Tibial artery (tissue), 4 donors: ENCODE measurements around the gene AKAP7.

Experiments
- DNase-seq, 2 donors: peaks; one replicate each; pipeline ENCODE4 v3.0.0-alpha.2; 2019
- H3K27ac ChIP-seq, 2 donors: fragments of 200-600 bp; sonication (generic) in 1 of 2; 1 replicate in 1 of 2; 2 replicates in 1 of 2; pipeline ENCODE4 v1.5.1; 2018 to 2019; ENCODE audit warnings: mild to moderate bottlenecking in 1 of 2
- H3K27me3 ChIP-seq, 2 donors: fragments of 200-600 bp; sonication (generic) in 1 of 2; one replicate each; pipeline versions ENCODE4 v1.5.1 to v1.6.0; 2016 to 2019
- H3K36me3 ChIP-seq, 3 donors: fragments of 200-600 bp; sonication (generic) in 2 of 3; one replicate each; pipeline ENCODE4 v1.5.1; 2016 to 2019; ENCODE audit warnings: mild to moderate bottlenecking in 2 of 3
- H3K4me1 ChIP-seq, 4 donors: fragments of 200-600 bp; sonication (generic) in 2 of 4; 1 replicate in 3 of 4; 2 replicates in 1 of 4; pipeline ENCODE4 v1.5.1; 2016 to 2019
- H3K4me3 ChIP-seq, 2 donors: fragments of 200-600 bp; sonication (generic) in 1 of 2; 1 replicate in 1 of 2; 2 replicates in 1 of 2; pipeline ENCODE4 v1.5.1; 2018 to 2019; ENCODE audit warnings: mild to moderate bottlenecking in 2 of 2
- H3K9me3 ChIP-seq, 3 donors: fragments of 200-600 bp; sonication (generic) in 1 of 3; one replicate each; pipeline ENCODE4 v1.5.1; 2016 to 2019
- intact Hi-C: fragments of 100-400 bp; cut with DNase I; formaldehyde crosslinking; loops from one replicate; pipeline ENCODE4 v1.15.0; 2023; ENCODE audit warnings: low total_unique reads
- TF ChIP-seq, protein P1 (sequence below), 2 experiments: fragments of 200-600 bp in 1 of 2; fragments of 450-650 bp in 1 of 2; IDR thresholded peaks; one replicate each; pipeline ENCODE4 v1.5.1; 2017 to 2019; ENCODE audit warnings: antibody characterized with exemption in 2 of 2, mild to moderate bottlenecking in 1 of 2, moderate library complexity in 1 of 2

AKAP7 gene

DNA sequence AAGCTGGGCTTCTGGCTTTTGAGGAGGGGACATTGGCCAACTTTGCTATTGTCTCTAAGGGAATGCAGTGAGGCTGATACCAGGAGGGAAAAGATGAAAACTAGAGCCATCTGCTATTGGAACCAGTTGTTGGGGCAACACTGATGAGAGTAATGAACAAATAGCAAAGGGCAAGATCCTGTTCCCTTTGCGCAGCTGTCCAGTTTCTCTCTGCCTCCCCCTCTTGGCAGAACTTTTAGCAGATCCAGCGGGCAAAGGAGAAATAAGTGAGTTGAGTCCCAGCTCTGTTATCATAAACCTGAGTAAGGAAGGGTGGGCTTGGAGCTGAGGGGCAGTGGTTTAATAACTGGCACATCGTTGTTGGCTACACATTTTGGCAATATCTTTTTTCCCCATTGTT is 126.8 kb downstream of the AKAP7 start:
- TF ChIP-seq, protein P1, sequence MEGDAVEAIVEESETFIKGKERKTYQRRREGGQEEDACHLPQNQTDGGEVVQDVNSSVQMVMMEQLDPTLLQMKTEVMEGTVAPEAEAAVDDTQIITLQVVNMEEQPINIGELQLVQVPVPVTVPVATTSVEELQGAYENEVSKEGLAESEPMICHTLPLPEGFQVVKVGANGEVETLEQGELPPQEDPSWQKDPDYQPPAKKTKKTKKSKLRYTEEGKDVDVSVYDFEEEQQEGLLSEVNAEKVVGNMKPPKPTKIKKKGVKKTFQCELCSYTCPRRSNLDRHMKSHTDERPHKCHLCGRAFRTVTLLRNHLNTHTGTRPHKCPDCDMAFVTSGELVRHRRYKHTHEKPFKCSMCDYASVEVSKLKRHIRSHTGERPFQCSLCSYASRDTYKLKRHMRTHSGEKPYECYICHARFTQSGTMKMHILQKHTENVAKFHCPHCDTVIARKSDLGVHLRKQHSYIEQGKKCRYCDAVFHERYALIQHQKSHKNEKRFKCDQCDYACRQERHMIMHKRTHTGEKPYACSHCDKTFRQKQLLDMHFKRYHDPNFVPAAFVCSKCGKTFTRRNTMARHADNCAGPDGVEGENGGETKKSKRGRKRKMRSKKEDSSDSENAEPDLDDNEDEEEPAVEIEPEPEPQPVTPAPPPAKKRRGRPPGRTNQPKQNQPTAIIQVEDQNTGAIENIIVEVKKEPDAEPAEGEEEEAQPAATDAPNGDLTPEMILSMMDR (IDR thresholded peaks at IDR 0.05) = no peak
- DNase-seq = no peak

DNA sequence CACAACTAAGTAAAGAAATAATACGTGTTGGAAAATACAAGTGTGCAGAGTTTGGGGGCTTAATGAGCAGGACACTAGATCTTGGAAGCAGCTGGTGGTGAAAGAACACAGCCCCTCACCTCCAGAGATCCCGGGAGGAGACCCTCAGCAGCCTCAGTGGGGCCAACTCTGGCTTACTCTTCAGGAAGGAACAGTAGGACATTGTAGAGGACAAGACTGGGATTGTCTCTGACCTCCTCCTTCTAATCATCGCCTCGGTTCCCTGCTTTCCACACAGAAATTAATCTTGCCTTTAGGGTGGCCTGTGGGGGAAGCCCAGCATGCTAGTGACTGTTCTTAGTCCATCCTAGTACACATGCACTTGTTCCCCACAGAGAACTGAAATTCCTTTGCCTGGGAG is 130.7 kb downstream of the AKAP7 start:
- Histone ChIP-seq H3K27me3 (no peaks in the 10 kb centered on the region), H3K4me3 (no peak overlapping the region), H3K9me3 (no peaks in the 10 kb centered on the region), H3K4me1 (no peaks in the 10 kb centered on the region), H3K27ac (no peak overlapping the region), H3K36me3 (peaks cover 10 to 13% (median 13%) of the 10 kb centered on the region in 3 donors)
- intact Hi-C loops = no loop called here
- DNase-seq = no peak
- TF ChIP-seq, protein P1 (IDR thresholded peaks at IDR 0.05) = no peak

More for the DNA sequence above, 126.8 kb downstream of the AKAP7 start:
- H3K27me3 ChIP-seq = no peaks in the 10 kb centered on the region
- H3K4me1 ChIP-seq = no peaks in the 10 kb centered on the region
- intact Hi-C loops = no loop called here
- H3K4me3 ChIP-seq = no peak overlapping the region
- H3K9me3 ChIP-seq = no peaks in the 10 kb centered on the region
- H3K36me3 ChIP-seq = no peaks in the 10 kb centered on the region
- H3K27ac ChIP-seq = no peak overlapping the region

DNA sequence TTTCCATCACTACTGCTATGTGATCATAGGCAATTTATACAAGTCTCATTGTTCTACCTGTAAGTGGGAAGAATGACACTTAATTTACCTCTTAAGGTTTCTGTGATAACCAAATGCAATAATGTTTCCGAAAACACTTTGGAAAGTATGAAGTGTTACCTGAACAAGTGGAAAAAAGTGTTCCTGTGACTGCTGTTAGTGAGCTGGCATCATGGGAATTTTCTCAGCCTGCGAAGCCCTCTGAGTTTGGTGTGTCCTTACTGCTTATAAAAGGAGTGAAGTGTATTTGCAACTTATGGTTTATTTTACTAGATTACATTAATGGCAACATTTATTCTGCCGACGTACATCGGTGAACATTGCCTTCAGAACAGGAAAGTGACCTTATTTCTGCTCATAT is 133.0 kb downstream of the AKAP7 start:
- no peak overlapping the region for H3K27ac ChIP-seq

DNA sequence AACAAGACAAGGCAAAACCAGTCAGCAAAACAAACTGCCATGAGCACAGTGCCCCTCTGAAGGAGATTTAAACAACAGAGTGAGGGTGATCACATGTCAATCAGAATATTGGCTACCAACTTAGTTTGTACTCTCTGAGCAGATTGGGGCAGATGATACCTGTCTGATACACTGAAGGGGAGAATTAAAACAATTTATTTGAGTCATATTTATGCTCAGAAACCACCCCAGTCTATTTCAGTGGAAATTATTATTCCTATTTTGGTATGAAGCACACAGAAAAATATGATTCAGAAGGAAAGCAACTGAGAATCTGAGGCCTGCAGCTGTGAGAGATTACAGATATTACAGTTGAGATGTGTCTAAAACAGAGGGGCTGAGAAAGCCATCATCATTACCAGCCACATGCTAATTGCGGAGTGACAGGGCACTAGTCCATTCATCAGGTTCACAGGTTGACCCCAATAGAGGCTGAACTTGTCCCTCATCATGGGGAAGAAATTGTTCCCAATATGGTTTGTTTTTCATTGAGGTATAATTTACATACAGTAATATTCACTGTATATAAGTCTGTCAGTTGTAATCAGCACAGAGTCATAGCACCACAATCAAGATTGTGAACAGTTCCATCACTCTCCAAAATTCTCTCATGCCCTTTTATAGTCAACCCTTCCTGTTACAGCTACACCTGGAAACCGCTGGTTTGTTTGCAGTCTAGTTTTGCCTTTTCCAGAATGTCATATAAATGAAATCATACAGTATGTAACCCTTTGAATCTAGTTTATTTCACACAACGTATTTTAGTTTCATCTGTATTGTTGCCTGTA is 134.5 kb downstream of the AKAP7 start:
- no peaks in the 10 kb centered on the region for H3K4me1 ChIP-seq
- H3K27ac ChIP-seq = no peak overlapping the region
- intact Hi-C loops = no loop called here
- TF ChIP-seq, protein P1 (IDR thresholded peaks at IDR 0.05) = no peak
- peaks cover 10 to 13% (median 13%) of the 10 kb centered on the region in 3 donors for H3K36me3 ChIP-seq
- H3K4me3 ChIP-seq = no peak overlapping the region
- H3K9me3 ChIP-seq = no peaks in the 10 kb centered on the region
- H3K27me3 ChIP-seq = no peaks in the 10 kb centered on the region
- DNase-seq = no peak

More for the DNA sequence above, 133.0 kb downstream of the AKAP7 start:
- intact Hi-C loops = no loop called here
- H3K4me3 ChIP-seq = no peak overlapping the region
- H3K36me3 ChIP-seq = peaks cover 10 to 13% (median 13%) of the 10 kb centered on the region in 3 donors
- H3K4me1 ChIP-seq = no peaks in the 10 kb centered on the region
- H3K9me3 ChIP-seq = no peaks in the 10 kb centered on the region
- TF ChIP-seq, protein P1 (IDR thresholded peaks at IDR 0.05) = no peak
- no peak for DNase-seq
- H3K27me3 ChIP-seq = no peaks in the 10 kb centered on the region

DNA sequence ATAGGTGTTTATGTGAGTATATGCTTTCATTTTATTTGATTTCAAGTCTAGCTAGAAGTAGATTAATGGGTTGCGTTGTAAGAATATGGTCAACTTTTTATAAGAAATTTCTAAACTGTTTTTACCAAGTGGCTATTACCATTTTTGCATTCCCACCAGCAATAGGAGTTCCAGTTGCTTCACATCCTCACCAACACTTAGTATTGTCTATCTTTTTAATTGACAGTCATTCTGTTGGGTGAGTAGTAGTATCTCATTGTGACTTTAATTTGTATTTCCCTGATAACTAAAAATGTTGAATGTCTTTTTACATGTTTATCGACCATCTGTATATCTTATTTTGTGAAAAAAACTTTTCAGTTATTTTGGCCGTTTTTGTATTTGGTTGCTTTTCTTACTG is 135.3 kb downstream of the AKAP7 start:
- TF ChIP-seq, protein P1 (IDR thresholded peaks at IDR 0.05) = no peak
- peaks cover 10 to 13% (median 13%) of the 10 kb centered on the region in 3 donors for H3K36me3 ChIP-seq
- H3K9me3 ChIP-seq = no peaks in the 10 kb centered on the region
- no peaks in the 10 kb centered on the region for H3K27me3 ChIP-seq
- no peak overlapping the region for H3K27ac ChIP-seq
- DNase-seq = no peak
- H3K4me1 ChIP-seq = no peaks in the 10 kb centered on the region
- intact Hi-C loops = no loop called here
- no peak overlapping the region for H3K4me3 ChIP-seq
